22Rv1 (cell line): ENCODE data around the gene PPP2R2B.

ENCODE experiments used
- ZFX ChIP-seq: fragments of 450-650 bp; IDR thresholded peaks from 2 replicates; pipeline ENCODE4 v1.6.1; 2017; ENCODE audit warnings: antibody characterized with exemption, borderline replicate concordance
- TF ChIP-seq, protein P1 (sequence below): fragments of 450-650 bp; IDR thresholded peaks from 2 replicates; pipeline ENCODE4 v1.5.1; 2017; ENCODE audit warnings: mild to moderate bottlenecking

DNA sequence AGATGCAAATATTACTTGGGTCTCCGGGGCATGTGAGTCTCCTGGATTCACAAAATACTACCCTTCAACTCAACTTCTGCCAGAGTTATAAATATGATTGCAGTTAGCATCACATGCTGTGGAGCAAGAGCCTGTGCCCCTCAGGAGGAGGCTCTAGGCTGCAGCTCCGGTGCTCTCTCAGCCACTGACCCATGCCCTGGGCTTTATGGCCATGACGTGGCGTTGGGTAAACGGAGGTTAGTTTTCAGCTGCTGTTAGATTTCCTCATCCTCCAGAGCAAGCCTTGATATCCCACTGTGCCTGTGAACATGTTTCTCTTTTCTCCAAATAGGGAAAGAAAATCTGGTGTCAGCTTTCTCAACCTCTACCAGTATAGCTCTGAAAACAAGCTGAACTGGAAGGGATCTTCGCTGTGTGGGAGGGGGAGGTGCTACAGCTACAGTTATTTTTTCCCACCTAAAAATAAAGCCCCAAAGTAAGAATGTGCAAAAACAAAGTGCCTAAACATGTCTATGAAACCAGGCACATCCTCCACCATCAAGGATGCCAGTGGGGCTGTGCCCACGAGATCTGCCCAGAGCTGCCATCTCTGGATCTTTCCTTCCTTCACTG is 238.2 kb downstream of the PPP2R2B start:
- TF ChIP-seq, protein P1, sequence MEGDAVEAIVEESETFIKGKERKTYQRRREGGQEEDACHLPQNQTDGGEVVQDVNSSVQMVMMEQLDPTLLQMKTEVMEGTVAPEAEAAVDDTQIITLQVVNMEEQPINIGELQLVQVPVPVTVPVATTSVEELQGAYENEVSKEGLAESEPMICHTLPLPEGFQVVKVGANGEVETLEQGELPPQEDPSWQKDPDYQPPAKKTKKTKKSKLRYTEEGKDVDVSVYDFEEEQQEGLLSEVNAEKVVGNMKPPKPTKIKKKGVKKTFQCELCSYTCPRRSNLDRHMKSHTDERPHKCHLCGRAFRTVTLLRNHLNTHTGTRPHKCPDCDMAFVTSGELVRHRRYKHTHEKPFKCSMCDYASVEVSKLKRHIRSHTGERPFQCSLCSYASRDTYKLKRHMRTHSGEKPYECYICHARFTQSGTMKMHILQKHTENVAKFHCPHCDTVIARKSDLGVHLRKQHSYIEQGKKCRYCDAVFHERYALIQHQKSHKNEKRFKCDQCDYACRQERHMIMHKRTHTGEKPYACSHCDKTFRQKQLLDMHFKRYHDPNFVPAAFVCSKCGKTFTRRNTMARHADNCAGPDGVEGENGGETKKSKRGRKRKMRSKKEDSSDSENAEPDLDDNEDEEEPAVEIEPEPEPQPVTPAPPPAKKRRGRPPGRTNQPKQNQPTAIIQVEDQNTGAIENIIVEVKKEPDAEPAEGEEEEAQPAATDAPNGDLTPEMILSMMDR = no peak
- TF ChIP-seq ZFX = no peak
